Fibroblast of lung (primary cell): Measurements from ENCODE around the gene QRFPR.

Experiments
- EZH2 ChIP-seq: IDR thresholded peaks from 2 replicates; pipeline ENCODE4 v1.5.1; 2012; ENCODE audit warnings: low read length, control low read depth, mild to moderate bottlenecking; ENCODE audit errors: missing control alignments
- TF ChIP-seq, protein P1 (sequence below), 2 donors: IDR thresholded peaks in 1 of 2; conservative IDR thresholded peaks in 1 of 2; 1 replicate in 1 of 2; 2 replicates in 1 of 2; pipeline ENCODE4 v1.5.1; 2011 to 2012; ENCODE audit warnings: low read length in 2 of 2, control low read depth in 1 of 2, inconsistent platforms in 1 of 2, low read depth in 1 of 2, mild to moderate bottlenecking in 1 of 2

DNA sequence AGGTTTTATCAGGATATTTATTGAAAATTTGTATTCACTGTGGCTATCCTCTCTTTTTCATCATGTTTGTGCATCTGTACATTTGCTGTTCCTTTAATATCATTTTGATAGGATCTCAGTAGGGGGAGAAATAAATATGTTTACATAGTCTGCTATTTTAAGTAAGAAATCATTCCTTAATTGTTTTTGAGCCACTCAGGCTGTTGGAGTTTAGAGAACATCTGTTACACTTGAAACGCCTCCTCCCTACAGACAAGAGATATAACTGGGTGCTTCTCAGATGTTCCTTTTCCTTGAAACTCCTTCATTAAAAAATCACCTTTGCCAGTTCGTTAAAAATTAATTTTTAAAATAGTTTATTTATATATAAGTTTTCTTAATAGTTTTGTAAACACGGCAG is 59.4 kb downstream of the QRFPR start:
- TF ChIP-seq, protein P1, sequence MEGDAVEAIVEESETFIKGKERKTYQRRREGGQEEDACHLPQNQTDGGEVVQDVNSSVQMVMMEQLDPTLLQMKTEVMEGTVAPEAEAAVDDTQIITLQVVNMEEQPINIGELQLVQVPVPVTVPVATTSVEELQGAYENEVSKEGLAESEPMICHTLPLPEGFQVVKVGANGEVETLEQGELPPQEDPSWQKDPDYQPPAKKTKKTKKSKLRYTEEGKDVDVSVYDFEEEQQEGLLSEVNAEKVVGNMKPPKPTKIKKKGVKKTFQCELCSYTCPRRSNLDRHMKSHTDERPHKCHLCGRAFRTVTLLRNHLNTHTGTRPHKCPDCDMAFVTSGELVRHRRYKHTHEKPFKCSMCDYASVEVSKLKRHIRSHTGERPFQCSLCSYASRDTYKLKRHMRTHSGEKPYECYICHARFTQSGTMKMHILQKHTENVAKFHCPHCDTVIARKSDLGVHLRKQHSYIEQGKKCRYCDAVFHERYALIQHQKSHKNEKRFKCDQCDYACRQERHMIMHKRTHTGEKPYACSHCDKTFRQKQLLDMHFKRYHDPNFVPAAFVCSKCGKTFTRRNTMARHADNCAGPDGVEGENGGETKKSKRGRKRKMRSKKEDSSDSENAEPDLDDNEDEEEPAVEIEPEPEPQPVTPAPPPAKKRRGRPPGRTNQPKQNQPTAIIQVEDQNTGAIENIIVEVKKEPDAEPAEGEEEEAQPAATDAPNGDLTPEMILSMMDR (conservative IDR thresholded peaks at IDR 0.05 in 1 of 2, IDR thresholded peaks at IDR 0.05 in 1 of 2; ENCODE audit: low read depth in 1 of 2, low read length in 2 of 2), result no peak
- TF ChIP-seq EZH2, result no peak
